IPS-20b (cell line): ENCODE measurements around the gene ZKSCAN2.

Experiments
- H3K27ac ChIP-seq: one replicate; pipeline ENCODE4 v1.5.1; 2013; ENCODE audit warnings: low read length
- H3K27me3 ChIP-seq: 2 replicates; pipeline ENCODE4 v1.6.1; 2013; ENCODE audit warnings: mild to moderate bottlenecking, low read length, inconsistent platforms; ENCODE audit not compliant: insufficient read depth
- H3K36me3 ChIP-seq: 2 replicates; pipeline ENCODE4 v1.6.1; 2013; ENCODE audit warnings: low read depth, mild to moderate bottlenecking, inconsistent platforms, low read length, moderate library complexity; ENCODE audit not compliant: insufficient read depth
- H3K4me1 ChIP-seq: 2 replicates; pipeline ENCODE4 v1.6.1; 2013; ENCODE audit warnings: mild to moderate bottlenecking, control low read depth, inconsistent platforms, low read length, moderate library complexity; ENCODE audit not compliant: insufficient read depth
- H3K4me3 ChIP-seq: 2 replicates; pipeline ENCODE4 v1.5.1; 2013; ENCODE audit warnings: mild to moderate bottlenecking, low read length, inconsistent platforms
- H3K9ac ChIP-seq: 2 replicates; pipeline ENCODE4 v1.6.1; 2013; ENCODE audit warnings: low read depth, mild to moderate bottlenecking, inconsistent platforms, low read length, moderate library complexity
- H3K9me3 ChIP-seq: 2 replicates; pipeline ENCODE4 v1.6.1; 2013; ENCODE audit warnings: mild to moderate bottlenecking, low read depth, low read length, inconsistent platforms; ENCODE audit not compliant: insufficient read depth

Gene ZKSCAN2

GRCh38 chr16:25264597-25264996, 7.0 kb upstream of the ZKSCAN2 start:
- H3K4me1 ChIP-seq, result no peaks in the 10 kb centered on the region
- H3K36me3 ChIP-seq, result peaks cover 34% of the 10 kb centered on the region
- H3K9me3 ChIP-seq, result no peaks in the 10 kb centered on the region
- no peak overlapping the region for H3K4me3 ChIP-seq
- H3K27ac ChIP-seq, result no peak overlapping the region
- no peaks in the 10 kb centered on the region for H3K27me3 ChIP-seq
- H3K9ac ChIP-seq, result no peak overlapping the region

DNA sequence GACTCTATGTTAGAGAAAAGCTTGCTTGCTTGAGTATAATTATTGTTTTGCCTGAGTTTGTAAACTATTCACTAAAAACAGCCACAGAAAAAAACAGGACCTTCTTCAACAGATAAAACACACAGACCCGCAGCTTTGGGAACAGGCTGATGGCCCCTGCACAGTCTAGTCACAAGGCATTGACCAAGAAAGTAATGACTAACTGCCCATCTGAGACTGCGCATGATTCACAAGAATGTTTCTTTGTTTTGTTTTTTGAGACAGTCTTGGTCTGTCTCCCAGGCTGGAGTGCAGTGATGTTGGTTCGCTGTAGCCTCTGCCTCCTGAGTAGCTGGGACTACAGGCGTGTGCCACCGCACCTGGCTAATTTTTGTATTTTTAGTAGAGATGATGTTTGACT, 2.8 kb upstream of the ZKSCAN2 start:
- Histone ChIP-seq H3K36me3 (peaks cover 16% of the 10 kb centered on the region), H3K9ac (no peak overlapping the region)

DNA sequence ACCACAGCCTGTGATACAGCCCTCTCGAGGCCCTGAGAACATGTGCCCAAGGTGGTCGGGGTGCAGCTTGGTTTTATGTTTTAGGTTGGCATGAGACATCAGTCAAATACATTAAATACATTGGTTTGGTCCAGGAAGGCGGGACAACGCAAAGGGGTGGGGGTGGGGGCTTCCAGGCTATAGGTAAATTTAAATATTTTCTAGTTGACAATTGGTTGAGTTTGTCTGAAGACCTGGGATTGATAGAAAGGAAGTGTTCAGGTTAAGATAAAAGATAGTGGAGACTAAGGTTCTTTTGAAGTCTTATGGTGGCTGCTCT, 1.2 kb upstream of the ZKSCAN2 start:
- Histone ChIP-seq H3K27ac (peak overlapping the region; percentile 62), H3K36me3 (peaks cover 23% of the 10 kb centered on the region), H3K4me3 (peak overlapping the region; percentile 96), H3K9ac (peak overlapping the region; percentile 84), H3K27me3 (no peaks in the 10 kb centered on the region), H3K4me1 (peaks cover 5% of the 10 kb centered on the region; the same call in 1 of the 2 replicates), H3K9me3 (no peaks in the 10 kb centered on the region)

More for the DNA sequence above, 2.8 kb upstream of the ZKSCAN2 start:
- H3K27ac ChIP-seq, result no peak overlapping the region
- no peak overlapping the region for H3K4me3 ChIP-seq
- no peaks in the 10 kb centered on the region for H3K27me3 ChIP-seq
- H3K9me3 ChIP-seq, result no peaks in the 10 kb centered on the region
- H3K4me1 ChIP-seq, result peaks cover 5% of the 10 kb centered on the region; the same call in 1 of the 2 replicates

DNA sequence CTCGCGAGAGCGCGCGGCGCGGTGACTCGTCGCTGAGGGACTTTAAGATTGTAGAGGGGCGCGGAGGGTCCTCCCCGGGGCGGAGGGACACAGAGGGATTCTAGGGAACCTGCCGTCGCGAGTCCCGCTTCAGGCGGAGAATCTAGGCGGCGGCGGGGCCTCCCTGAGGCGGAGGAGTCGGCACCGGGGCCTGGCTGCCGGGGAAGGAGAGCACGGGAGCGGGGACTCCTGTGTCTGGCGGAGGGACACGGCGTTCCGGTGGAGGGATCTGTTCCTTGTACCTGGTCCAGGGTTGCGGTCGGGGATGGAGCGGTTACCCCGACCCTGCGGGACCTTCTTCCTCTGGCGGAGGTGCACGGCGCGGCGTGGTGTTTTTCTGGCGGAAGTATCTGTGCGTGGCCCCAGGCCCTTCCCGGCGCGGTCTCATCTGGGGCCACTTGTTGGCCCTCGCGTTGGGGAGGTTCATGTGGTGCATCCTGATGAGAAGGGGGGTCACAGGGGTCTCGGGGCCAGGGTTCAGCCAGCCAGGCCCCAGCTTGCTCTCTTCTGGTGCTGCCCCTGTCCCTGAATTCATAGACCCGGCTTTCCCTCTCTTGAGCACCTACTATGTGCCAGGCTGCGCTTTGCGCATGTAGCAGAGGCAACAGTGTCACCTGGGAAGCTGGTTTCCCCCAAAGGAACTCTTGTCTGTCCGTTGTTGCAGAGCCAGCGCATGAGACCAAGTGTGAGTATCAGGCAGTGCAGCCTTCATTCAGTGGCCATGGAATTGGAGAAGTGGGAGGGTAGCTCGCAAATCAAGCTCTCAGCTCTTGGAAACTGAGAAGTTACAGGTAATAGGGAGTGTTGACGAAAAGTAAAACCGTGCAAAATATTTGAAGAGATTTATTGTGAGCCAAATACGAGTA, 563 bp upstream of the ZKSCAN2 start:
- Histone ChIP-seq H3K9me3 (no peaks in the 10 kb centered on the region), H3K4me1 (peaks cover 5% of the 10 kb centered on the region; the same call in 1 of the 2 replicates), H3K27me3 (no peaks in the 10 kb centered on the region), H3K27ac (peak overlapping the region; percentile 62), H3K4me3 (peak overlapping the region; percentile 96), H3K9ac (peak overlapping the region; percentile 84), H3K36me3 (peaks cover 23% of the 10 kb centered on the region)

- Histone ChIP-seq H3K4me1 (peaks cover 5% of the 10 kb centered on the region; the same call in 1 of the 2 replicates), H3K4me3 (peak overlapping the region; percentile 96), H3K27me3 (no peaks in the 10 kb centered on the region), H3K9ac (peak overlapping the region; percentile 84), H3K27ac (no peak overlapping the region), H3K9me3 (no peaks in the 10 kb centered on the region), H3K36me3 (peaks cover 33% of the 10 kb centered on the region)
These were observed 763 bp downstream of the ZKSCAN2 start for GRCh38 chr16:25256695-25257469.

DNA sequence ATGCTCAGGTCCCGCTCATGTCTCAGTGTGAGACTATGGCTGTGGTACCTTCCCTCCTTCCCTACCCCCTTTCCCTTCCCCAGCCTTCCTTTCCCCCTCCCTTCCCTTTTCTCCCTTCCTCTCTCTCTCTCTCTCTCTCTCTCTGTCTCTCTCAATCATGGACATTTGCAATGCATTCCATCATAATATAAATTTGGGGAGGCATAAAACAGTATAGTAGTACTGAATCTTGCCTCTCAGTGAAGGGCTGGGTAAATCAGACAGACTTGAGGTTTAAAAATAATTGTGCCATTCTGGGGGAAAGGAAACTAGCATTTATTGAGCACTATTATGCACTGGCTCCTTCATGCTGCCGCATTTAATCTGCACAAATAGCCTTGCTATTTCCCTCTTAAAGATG, 4.3 kb downstream of the ZKSCAN2 start:
- peaks cover 49% of the 10 kb centered on the region for H3K36me3 ChIP-seq
- H3K4me3 ChIP-seq, result no peak overlapping the region
- H3K4me1 ChIP-seq, result peaks cover 5% of the 10 kb centered on the region; the same call in 1 of the 2 replicates
- no peaks in the 10 kb centered on the region for H3K9me3 ChIP-seq
- H3K27ac ChIP-seq, result no peak overlapping the region
- H3K27me3 ChIP-seq, result no peaks in the 10 kb centered on the region
- H3K9ac ChIP-seq, result no peak overlapping the region

DNA sequence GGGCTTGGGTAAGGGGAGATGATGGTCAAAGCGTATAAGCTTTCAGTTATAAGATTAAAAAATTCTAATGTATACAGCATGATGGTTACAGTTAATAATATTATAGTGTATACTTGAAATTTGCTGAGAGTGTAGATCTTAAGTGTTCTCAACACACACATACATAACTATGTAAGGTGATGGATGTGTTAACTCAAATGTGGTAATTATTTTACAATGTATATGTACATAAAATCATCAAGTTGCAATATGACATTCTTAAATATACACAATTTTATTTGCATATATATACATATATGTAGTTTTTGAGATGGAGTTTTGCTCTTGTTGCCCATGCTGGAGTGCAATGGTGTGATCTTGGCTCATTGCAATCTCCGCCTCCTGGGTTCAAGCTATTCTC, 7.2 kb downstream of the ZKSCAN2 start:
- H3K27me3 ChIP-seq, result no peaks in the 10 kb centered on the region
- no peak overlapping the region for H3K4me3 ChIP-seq
- no peaks in the 10 kb centered on the region for H3K4me1 ChIP-seq
- peaks cover 76% of the 10 kb centered on the region for H3K36me3 ChIP-seq
- no peak overlapping the region for H3K9ac ChIP-seq
- H3K27ac ChIP-seq, result no peak overlapping the region
- peaks cover 4% of the 10 kb centered on the region; the same call in 1 of the 2 replicates for H3K9me3 ChIP-seq

DNA sequence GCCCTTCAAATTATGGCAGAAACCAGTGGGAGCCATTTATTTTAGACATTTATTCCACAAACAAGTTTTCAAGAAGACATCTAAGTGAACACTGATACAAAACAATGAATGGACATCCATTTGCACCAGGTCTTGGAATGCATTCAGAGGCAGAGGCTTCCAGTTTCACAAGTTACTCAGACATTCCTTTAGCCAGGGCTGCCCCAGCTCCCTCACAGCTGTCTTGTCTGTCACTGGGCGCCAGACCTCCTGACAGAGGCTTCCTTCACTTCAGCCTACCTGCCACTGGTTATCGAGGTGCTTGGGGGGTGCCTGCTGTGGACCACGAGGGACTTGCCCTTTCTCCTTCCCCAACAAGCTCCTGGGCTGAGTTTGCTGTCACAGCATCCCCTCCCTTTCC, 21.7 kb downstream of the ZKSCAN2 start:
- no peak overlapping the region for H3K9ac ChIP-seq
- no peaks in the 10 kb centered on the region for H3K27me3 ChIP-seq
- H3K9me3 ChIP-seq, result no peaks in the 10 kb centered on the region
- no peaks in the 10 kb centered on the region for H3K4me1 ChIP-seq
- no peak overlapping the region for H3K27ac ChIP-seq
- peaks cover 28% of the 10 kb centered on the region for H3K36me3 ChIP-seq
- H3K4me3 ChIP-seq, result no peak overlapping the region

GRCh38 chr16:25228372-25228771, 29.3 kb downstream of the ZKSCAN2 start:
- Histone ChIP-seq H3K9me3 (no peaks in the 10 kb centered on the region), H3K4me3 (no peak overlapping the region), H3K4me1 (no peaks in the 10 kb centered on the region), H3K27ac (no peak overlapping the region), H3K36me3 (no peaks in the 10 kb centered on the region), H3K27me3 (no peaks in the 10 kb centered on the region), H3K9ac (no peak overlapping the region)

DNA sequence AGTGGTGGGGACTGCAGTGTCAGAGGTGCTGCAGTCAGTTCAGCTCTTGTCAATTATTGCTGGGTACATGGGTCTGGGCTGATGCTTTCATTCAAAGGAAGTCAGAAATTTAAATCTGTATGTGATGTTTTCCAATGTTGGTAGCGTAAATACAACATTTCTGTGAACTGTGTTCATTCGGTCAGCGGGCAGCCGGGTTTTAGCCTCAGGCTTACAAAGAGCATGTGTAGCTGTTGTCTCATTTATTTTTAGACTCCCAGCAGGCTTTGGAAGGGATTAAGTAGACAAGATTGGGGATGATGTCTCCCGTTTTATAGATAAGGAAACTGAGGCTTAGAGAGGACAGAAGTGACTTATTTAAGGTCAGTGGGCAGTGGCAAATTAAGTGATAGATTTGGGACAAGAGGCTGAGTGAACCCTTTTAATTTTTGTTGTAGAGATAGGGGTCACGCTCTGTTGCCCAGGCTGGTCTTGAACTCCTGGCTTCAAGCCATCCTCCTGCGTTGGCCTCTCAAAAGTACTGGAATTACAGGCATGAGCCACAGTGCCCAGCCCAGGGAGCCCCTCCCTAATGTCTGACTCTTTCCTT, 32.8 kb downstream of the ZKSCAN2 start:
- no peaks in the 10 kb centered on the region for H3K9me3 ChIP-seq
- no peaks in the 10 kb centered on the region for H3K27me3 ChIP-seq
- no peaks in the 10 kb centered on the region for H3K4me1 ChIP-seq
- no peak overlapping the region for H3K4me3 ChIP-seq
- no peak overlapping the region for H3K9ac ChIP-seq
- H3K27ac ChIP-seq, result no peak overlapping the region
- no peaks in the 10 kb centered on the region for H3K36me3 ChIP-seq

DNA sequence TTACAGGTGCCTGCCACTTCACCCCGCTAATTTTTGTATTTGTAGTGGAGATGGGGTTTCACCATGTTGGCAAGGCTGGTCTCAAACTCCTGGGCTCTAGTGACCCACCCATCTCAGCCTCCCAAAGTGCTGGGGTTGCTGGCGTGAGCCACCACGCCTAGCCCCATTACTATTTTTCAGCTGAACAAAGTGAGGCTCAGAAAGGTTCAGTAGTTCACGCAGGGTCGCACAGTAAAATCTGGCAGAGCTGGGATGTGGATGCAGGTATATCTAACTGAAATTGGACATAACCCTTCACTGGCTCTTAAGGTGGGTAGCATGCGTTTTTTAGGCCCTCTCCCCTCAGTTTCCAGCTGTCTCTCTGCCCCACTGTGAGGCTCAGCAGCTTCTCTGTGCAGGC, 33.7 kb downstream of the ZKSCAN2 start:
- no peaks in the 10 kb centered on the region for H3K9me3 ChIP-seq
- no peak overlapping the region for H3K27ac ChIP-seq
- H3K27me3 ChIP-seq, result no peaks in the 10 kb centered on the region
- H3K4me3 ChIP-seq, result no peak overlapping the region
- no peaks in the 10 kb centered on the region for H3K4me1 ChIP-seq
- no peak overlapping the region for H3K9ac ChIP-seq
- no peaks in the 10 kb centered on the region for H3K36me3 ChIP-seq
